OCI-LY1 (cell line): ENCODE results near the gene PPP2R2C.

Experiments
- H2AFZ ChIP-seq: fragments of 200-600 bp; sonication (generic), shearing (Covaris generic); 2 replicates; pipeline ENCODE4 v1.6.0; 2014; ENCODE audit warnings: antibody characterized with exemption, mild to moderate bottlenecking, low read length
- H3F3A ChIP-seq: fragments of 200-600 bp; sonication (generic), shearing (Covaris generic); 2 replicates; pipeline ENCODE4 v1.6.0; 2014; ENCODE audit warnings: mild to moderate bottlenecking, antibody characterized with exemption, low read length, moderate library complexity; ENCODE audit not compliant: insufficient read depth
- H3K27ac ChIP-seq: fragments of 200-600 bp; sonication (generic); 2 replicates; pipeline ENCODE4 v1.5.1; 2014; ENCODE audit warnings: low read length, mixed run types, mild to moderate bottlenecking, low read depth; ENCODE audit not compliant: poor library complexity, severe bottlenecking
- H3K27me3 ChIP-seq: fragments of 200-600 bp; sonication (generic); 2 replicates; pipeline ENCODE4 v1.6.0; 2014; ENCODE audit warnings: antibody characterized with exemption, mild to moderate bottlenecking, low read length, moderate library complexity; ENCODE audit not compliant: insufficient read depth
- H3K36me3 ChIP-seq: fragments of 200-600 bp; sonication (generic); 2 replicates; pipeline ENCODE4 v1.6.1; 2014; ENCODE audit warnings: mild to moderate bottlenecking, antibody characterized with exemption, low read length, moderate library complexity, mixed read lengths; ENCODE audit not compliant: insufficient read depth
- H3K4me1 ChIP-seq: fragments of 200-600 bp; sonication (generic); 2 replicates; pipeline ENCODE4 v1.5.1; 2014; ENCODE audit warnings: mild to moderate bottlenecking, low read length, moderate library complexity; ENCODE audit not compliant: insufficient read depth, severe bottlenecking
- H3K4me2 ChIP-seq: fragments of 200-600 bp; sonication (generic), shearing (Covaris generic); 2 replicates; pipeline ENCODE4 v1.6.1; 2014; ENCODE audit warnings: low read length
- H3K4me3 ChIP-seq: fragments of 200-600 bp; sonication (generic); 2 replicates; pipeline ENCODE4 v1.5.1; 2014; ENCODE audit warnings: low read length, low read depth, mild to moderate bottlenecking, mixed read lengths; ENCODE audit not compliant: poor library complexity, severe bottlenecking
- H3K79me2 ChIP-seq: fragments of 200-600 bp; shearing (Covaris generic); 2 replicates; pipeline ENCODE4 v1.6.1; 2016; ENCODE audit warnings: mixed run types, low read length, mixed read lengths; ENCODE audit not compliant: insufficient read depth
- H3K9ac ChIP-seq: fragments of 200-600 bp; sonication (generic), shearing (Covaris generic); 2 replicates; pipeline ENCODE4 v1.6.1; 2014; ENCODE audit warnings: mild to moderate bottlenecking, low read length, mixed read lengths
- H3K9me2 ChIP-seq: fragments of 200-600 bp; sonication (generic), shearing (Covaris generic); 2 replicates; pipeline ENCODE4 v1.6.1; 2014; ENCODE audit warnings: low read depth, mild to moderate bottlenecking, low read length, mixed read lengths
- H3K9me3 ChIP-seq: fragments of 200-600 bp; shearing (Covaris generic); 2 replicates; pipeline ENCODE4 v1.6.1; 2014; ENCODE audit warnings: low read length, mixed read lengths
- H4K20me1 ChIP-seq: fragments of 200-600 bp; sonication (generic), shearing (Covaris generic); 2 replicates; pipeline ENCODE4 v1.6.0; 2016; ENCODE audit warnings: mild to moderate bottlenecking, low read length; ENCODE audit not compliant: insufficient read depth
- CTCF ChIP-seq: fragments of 200-600 bp; sonication (generic), shearing (Covaris generic); IDR thresholded peaks from 2 replicates; pipeline ENCODE4 v1.5.1; 2017; ENCODE audit warnings: mild to moderate bottlenecking, antibody characterized with exemption, low read length, moderate library complexity, mixed read lengths
- EZH2 ChIP-seq: fragments of 200-600 bp; sonication (generic), shearing (Covaris generic); IDR thresholded peaks from 2 replicates; pipeline ENCODE4 v1.8.0; 2017; ENCODE audit warnings: borderline replicate concordance, mixed run types, mild to moderate bottlenecking, antibody characterized with exemption, low read length, moderate library complexity, mixed read lengths

PPP2R2C gene

GRCh38 chr4:6401797-6402196 lies 70.6 kb downstream of the PPP2R2C start:
- Histone ChIP-seq H3K36me3 (no peaks in the 10 kb centered on the region), H3K4me3 (no peak overlapping the region), H4K20me1 (no peaks in the 10 kb centered on the region), H3F3A (no peaks in the 10 kb centered on the region), H3K27me3 (no peaks in the 10 kb centered on the region), H3K27ac (no peak overlapping the region), H3K79me2 (no peaks in the 10 kb centered on the region), H3K4me1 (no peaks in the 10 kb centered on the region), H2AFZ (no peak overlapping the region), H3K4me2 (no peak overlapping the region), H3K9ac (no peak overlapping the region), H3K9me2 (no peaks in the 10 kb centered on the region), H3K9me3 (no peaks in the 10 kb centered on the region)
- TF ChIP-seq CTCF: no peak
- no peak for TF ChIP-seq EZH2

GRCh38 chr4:6396696-6397236 lies 75.6 kb downstream of the PPP2R2C start:
- no peaks in the 10 kb centered on the region for H3F3A ChIP-seq
- H3K36me3 ChIP-seq: no peaks in the 10 kb centered on the region
- no peak overlapping the region for H3K27ac ChIP-seq
- no peak overlapping the region for H3K4me3 ChIP-seq
- H3K9me3 ChIP-seq: no peaks in the 10 kb centered on the region
- H3K27me3 ChIP-seq: no peaks in the 10 kb centered on the region
- TF ChIP-seq CTCF (no peak), EZH2 (no peak)
- no peaks in the 10 kb centered on the region for H3K4me1 ChIP-seq
- H3K79me2 ChIP-seq: no peaks in the 10 kb centered on the region
- H2AFZ ChIP-seq: no peak overlapping the region
- no peak overlapping the region for H3K9ac ChIP-seq
- no peak overlapping the region for H3K4me2 ChIP-seq
- H4K20me1 ChIP-seq: no peaks in the 10 kb centered on the region
- H3K9me2 ChIP-seq: no peaks in the 10 kb centered on the region

GRCh38 chr4:6395466-6396228 lies 76.8 kb downstream of the PPP2R2C start:
- H2AFZ ChIP-seq: no peak overlapping the region
- no peak overlapping the region for H3K4me2 ChIP-seq
- no peaks in the 10 kb centered on the region for H4K20me1 ChIP-seq
- H3K79me2 ChIP-seq: no peaks in the 10 kb centered on the region
- no peaks in the 10 kb centered on the region for H3K27me3 ChIP-seq
- no peaks in the 10 kb centered on the region for H3K9me2 ChIP-seq
- no peaks in the 10 kb centered on the region for H3K9me3 ChIP-seq
- H3K4me1 ChIP-seq: no peaks in the 10 kb centered on the region
- no peak overlapping the region for H3K4me3 ChIP-seq
- TF ChIP-seq CTCF (no peak), EZH2 (no peak)
- no peaks in the 10 kb centered on the region for H3F3A ChIP-seq
- H3K27ac ChIP-seq: no peak overlapping the region
- no peak overlapping the region for H3K9ac ChIP-seq
- H3K36me3 ChIP-seq: no peaks in the 10 kb centered on the region
